DMS153 treated with DMSO at 0.1 percent for 48 hours (cell line): ENCODE results near the gene CCAR1.
"Not testable (repeated sequence)": the region's sequence is repeated elsewhere in the genome, so short reads cannot be mapped to it uniquely, and the experiment has no call there.

Experiments used
- DNase-seq: peaks from one replicate; lab custom pipeline; 2025; ENCODE audit not compliant: unreplicated experiment; lab: John Stamatoyannopoulos, UW

Gene CCAR1

DNA sequence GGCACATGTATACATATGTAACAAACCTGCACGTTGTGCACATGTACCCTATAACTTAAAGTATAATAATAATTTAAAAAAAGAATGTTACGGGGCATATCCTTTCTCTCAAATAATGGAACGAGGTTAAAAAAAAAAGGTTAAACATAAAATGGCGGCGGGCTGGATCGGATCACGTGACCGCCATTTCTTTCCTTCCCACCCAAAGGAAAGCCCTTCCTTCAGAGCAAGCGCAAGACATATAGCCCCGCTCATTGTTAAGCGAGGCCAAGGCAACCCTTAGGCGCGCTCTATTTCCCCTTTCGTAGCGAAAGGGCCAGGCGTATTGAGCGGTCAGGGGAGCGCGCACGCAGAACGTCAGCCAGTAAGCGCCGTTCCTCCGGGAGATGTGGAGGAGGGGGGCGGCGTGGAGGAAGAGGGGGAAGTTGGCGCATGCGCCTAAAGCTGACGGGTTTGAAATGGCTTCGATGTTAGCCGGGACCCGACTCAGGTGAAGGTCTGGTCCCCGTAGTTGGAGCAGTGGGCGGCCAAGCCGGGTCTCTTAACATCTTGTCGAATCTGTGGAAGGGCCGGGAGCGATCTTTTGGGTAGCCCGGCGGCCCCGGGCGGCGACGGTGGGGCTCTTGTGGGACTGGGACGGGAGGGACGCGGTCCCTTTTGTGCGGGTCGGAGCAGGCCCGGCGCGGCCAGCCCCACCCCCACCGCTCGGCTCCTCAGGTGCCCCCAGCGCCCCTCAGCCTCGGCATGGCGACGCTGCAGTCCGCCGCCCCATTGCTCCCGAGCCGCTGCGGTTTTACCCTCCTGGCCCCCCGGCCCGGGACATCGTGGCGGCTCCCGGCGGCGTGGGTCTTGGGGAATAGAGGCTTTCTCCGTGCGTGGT is at the start of gene CCAR1:
TSS of gene CCAR1 (plus strand) at position 447 of the 880 bp plus-strand sequence. CDS start 1,266 bp downstream, outside the sequence.
- peak; percentile 98 for DNase-seq

GRCh38 chr10:68684413-68684812 is 36.6 kb upstream of the CCAR1 start:
- no peak for DNase-seq

- DNase-seq = no peak
Observed at GRCh38 chr10:68696018-68696417, 25.0 kb upstream of the CCAR1 start.

DNA sequence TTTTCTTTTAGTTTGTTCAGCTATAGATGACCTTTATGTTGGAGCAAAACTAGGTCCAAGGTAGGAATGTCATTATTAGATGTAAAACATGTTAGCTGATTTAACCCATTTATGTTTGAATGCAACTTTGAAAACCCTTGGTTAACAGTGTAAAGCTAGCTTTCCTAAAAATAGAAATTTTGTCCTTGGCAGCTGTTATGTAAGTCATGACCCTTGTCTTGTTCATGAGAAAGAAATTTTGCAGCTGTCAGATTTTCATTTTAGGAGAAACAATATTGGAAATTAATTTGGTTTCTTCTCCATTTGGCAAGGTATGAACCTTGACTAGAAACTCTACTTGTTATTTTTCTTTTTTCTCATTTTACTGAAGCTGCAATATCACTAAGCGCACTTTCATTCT is 23.9 kb upstream of the CCAR1 start:
- DNase-seq = no peak

- no peak for DNase-seq
Observed at GRCh38 chr10:68700197-68700596, 20.8 kb upstream of the CCAR1 start.

- no peak for DNase-seq
Observed at GRCh38 chr10:68705548-68705947, 15.5 kb upstream of the CCAR1 start.

GRCh38 chr10:68708987-68709386 is 12.1 kb upstream of the CCAR1 start:
- DNase-seq = not testable (repeated sequence)

DNA sequence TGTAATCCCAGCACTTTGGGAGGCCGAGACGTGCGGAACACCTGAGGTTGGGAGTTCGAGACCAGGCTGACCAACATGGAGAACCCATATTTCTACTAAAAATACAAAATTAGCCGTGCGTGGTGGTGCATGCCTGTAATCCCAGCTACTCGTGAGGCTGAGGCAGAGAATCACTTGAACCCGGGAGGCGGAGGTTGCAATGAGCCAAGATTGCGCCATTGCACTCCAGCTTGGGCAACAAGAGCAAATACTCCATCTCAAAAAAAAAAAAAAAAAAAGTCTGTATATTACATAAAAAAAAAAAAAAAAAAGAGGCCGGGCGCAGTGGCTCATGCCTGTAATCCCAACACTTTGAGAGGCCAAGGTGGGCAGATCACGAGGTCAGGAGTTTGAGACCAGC is 8.0 kb upstream of the CCAR1 start:
- DNase-seq = not testable (repeated sequence)

DNA sequence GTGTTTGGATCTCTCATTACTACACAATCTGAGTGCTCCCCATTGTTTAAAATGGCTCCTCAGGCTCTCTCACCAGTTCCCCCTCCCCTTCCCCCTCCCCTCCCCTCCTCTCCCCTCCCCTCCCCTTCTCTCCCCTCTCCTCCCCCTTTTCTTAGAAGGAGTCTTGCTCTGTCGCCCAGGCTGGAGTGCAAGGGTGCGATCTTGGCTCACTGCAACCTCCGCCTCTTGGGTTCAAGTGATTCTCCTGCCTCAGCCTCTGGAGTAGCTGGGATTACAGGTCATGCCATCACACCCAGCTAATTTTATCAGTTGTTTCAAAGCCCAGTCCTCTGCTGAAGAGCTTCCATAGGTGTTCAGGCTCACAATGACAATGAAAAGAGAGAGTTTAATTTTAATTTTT is 3.6 kb upstream of the CCAR1 start:
- DNase-seq = no peak

- no peak for DNase-seq
Observed at GRCh38 chr10:68721673-68722335, 765 bp downstream of the CCAR1 start.

- DNase-seq = no peak
Observed at GRCh38 chr10:68725016-68725415, 4.0 kb downstream of the CCAR1 start.

- DNase-seq = no peak
Observed at GRCh38 chr10:68727146-68727545, 6.1 kb downstream of the CCAR1 start.

GRCh38 chr10:68732651-68733050 is 11.6 kb downstream of the CCAR1 start:
- DNase-seq = no peak

GRCh38 chr10:68734349-68734748 is 13.3 kb downstream of the CCAR1 start:
- DNase-seq = no peak

DNA sequence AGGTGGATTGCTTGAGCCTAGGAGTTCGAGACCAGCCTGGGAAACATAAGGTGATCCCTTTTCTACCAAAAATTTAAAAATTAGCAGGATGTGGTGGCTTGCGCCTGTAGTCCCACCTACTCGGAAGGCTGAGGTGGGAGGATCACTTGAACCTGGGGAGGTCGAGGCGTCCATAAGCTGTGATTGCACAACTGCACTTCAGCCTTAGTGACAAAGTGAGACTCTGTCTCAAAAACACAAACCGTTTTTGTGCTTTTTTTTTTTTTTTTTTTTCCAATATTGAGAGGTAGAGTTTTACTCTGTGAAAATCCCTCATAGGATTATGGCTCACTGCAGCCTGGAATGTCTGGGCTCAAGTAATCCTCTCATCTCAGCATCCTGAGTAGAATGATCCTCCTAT is 14.1 kb downstream of the CCAR1 start:
- DNase-seq = no peak

DNA sequence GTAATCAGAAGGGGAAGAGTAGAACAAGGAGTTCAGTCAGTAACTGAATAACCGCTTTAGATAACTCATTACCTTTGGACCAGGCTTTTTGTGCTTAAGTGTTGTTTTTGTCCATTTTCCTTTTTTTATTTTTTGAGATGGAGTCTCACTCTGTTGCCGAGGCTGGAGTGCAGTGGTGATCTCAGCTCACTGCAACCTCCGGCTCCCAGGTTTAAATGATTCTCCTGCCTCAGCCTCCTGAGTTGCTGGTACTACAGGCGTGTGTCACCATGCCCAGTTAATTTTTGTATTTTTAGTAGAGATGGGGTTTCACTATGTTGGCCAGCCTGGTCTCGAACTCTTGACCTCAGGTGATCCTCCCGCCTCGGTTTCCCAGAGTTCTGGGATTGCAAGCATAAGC is 14.7 kb downstream of the CCAR1 start:
- DNase-seq = not testable (repeated sequence)

DNA sequence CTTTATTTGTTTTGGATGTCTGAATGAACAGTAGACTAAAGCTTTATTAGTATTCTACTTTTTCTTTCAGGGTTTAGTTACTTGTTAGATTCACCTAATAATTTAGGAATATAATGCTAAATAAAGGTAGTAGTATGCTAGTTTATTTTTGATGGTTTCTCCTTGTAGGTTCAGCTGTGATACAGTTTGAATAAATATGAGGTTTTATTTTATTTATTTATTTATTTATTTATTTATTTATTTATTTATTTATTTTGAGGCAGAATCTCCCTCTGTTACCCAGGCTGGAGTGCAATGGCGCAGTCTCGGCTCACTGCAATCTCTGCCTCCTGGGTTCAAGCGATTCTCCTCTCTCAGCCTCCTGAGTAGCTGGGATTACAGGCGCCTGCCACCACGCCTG is 19.6 kb downstream of the CCAR1 start:
- DNase-seq = not testable (repeated sequence)

GRCh38 chr10:68742397-68742796 is 21.4 kb downstream of the CCAR1 start:
- DNase-seq = no peak

DNA sequence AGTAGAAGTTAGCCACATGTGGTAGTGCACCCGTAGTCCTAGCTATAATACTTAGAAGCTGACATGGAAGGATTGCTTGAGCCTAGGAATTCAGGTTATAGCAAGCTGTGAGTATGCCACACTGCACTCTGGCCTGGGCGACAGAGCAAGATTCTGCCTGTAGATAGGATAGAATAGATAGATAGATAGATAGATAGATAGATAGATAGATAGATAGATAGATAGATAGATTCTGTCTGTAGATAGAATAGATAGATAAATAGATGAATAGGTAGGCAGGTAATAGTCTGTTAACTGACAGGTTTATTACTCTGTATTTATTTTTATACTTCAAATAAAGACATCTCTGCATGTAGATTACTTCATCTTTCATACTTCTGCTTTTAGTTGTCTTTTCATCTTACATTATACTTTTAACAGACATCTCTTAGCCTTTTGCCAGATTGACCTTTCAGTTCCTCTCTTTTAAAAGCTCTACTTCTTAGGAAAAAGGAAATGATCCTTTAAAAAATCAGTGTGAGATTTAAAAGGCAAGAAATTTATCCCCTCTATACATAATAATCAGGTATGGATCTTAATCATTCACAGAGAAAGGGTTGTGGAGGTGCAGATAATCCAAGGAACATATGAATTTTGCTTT is 31.8 kb downstream of the CCAR1 start:
- DNase-seq = no peak

- no peak for DNase-seq
Observed at GRCh38 chr10:68756246-68756645, 35.2 kb downstream of the CCAR1 start.

- no peak for DNase-seq
Observed at GRCh38 chr10:68756766-68757165, 35.7 kb downstream of the CCAR1 start.
